SK-N-DZ (cell line): ENCODE measurements around the gene TMEM178A.
"Not testable (repeated sequence)": the region's sequence is repeated elsewhere in the genome, so short reads cannot be mapped to it uniquely, and the experiment has no call there.

Experiments
- DNase-seq: peaks from one replicate; pipeline ENCODE4 v3.0.0-alpha.2; 2015; ENCODE audit warnings: low spot score

The TMEM178A gene

GRCh38 chr2:39712953-39713352 is 47.2 kb downstream of the TMEM178A start:
- DNase-seq: no peak

GRCh38 chr2:39715095-39715494 is 49.4 kb downstream of the TMEM178A start:
- DNase-seq: no peak

GRCh38 chr2:39715822-39716221 is 50.1 kb downstream of the TMEM178A start:
- DNase-seq: no peak

GRCh38 chr2:39717067-39717466 is 51.4 kb downstream of the TMEM178A start:
- no peak for DNase-seq

GRCh38 chr2:39718483-39718882 is 52.8 kb downstream of the TMEM178A start:
- DNase-seq: no peak

- DNase-seq: no peak
These were observed 53.6 kb downstream of the TMEM178A start for GRCh38 chr2:39719317-39719716.

- DNase-seq: no peak
These were observed 55.3 kb downstream of the TMEM178A start for GRCh38 chr2:39720970-39721369.

GRCh38 chr2:39723497-39723896 is 57.8 kb downstream of the TMEM178A start:
- DNase-seq: no peak

GRCh38 chr2:39723946-39724827 is 58.5 kb downstream of the TMEM178A start:
- no peak for DNase-seq

- DNase-seq: no peak
These were observed 59.1 kb downstream of the TMEM178A start for GRCh38 chr2:39724828-39725144.

- no peak for DNase-seq
These were observed 59.7 kb downstream of the TMEM178A start for GRCh38 chr2:39725401-39725800.

- not testable (repeated sequence) for DNase-seq
These were observed 62.4 kb downstream of the TMEM178A start for GRCh38 chr2:39728085-39728484.

- DNase-seq: peak; percentile 29
These were observed 63.2 kb downstream of the TMEM178A start for GRCh38 chr2:39728941-39729351.

- DNase-seq: no peak
These were observed 64.6 kb downstream of the TMEM178A start for GRCh38 chr2:39730276-39730675.

- DNase-seq: peak; percentile 26
These were observed 65.1 kb downstream of the TMEM178A start for GRCh38 chr2:39730685-39731302.

GRCh38 chr2:39731546-39731945 is 65.8 kb downstream of the TMEM178A start:
- DNase-seq: no peak

GRCh38 chr2:39732482-39732881 is 66.8 kb downstream of the TMEM178A start:
- DNase-seq: no peak

GRCh38 chr2:39733070-39733674 is 67.5 kb downstream of the TMEM178A start:
- no peak for DNase-seq

- DNase-seq: no peak
These were observed 68.7 kb downstream of the TMEM178A start for GRCh38 chr2:39734445-39734844.

GRCh38 chr2:39735648-39736047 is 69.9 kb downstream of the TMEM178A start:
- DNase-seq: no peak

- DNase-seq: no peak
These were observed 70.9 kb downstream of the TMEM178A start for GRCh38 chr2:39736640-39737039.

- no peak for DNase-seq
These were observed 71.9 kb downstream of the TMEM178A start for GRCh38 chr2:39737661-39738060.

GRCh38 chr2:39738936-39739335 is 73.2 kb downstream of the TMEM178A start:
- DNase-seq: no peak
